Measurements from ENCODE around the gene BCAR3.

DNA sequence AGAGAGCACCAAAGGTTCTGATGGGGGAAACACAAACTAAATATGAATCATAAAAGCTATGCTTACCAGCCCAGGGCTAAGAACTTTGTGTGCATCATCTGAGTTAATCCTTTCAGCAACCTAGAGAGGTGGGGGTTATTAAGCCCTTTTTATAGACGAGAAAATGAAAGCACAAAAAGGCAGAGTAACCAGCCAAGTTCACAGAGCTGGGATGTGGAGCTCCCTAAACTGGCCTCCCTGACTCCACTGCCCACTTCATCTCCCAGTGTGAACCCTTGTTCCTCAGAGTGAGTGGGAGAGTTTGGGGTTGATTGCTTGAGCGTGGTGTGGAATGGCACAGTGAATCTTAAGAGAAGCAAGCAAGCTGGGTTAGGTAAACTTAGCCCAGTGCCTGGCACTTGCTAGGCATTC lies 10.8 kb upstream of the BCAR3 start:
- TF ChIP-seq EZH2 (IDR thresholded peaks at IDR 0.05; ENCODE audit: borderline replicate concordance, low read depth, low read length, severe bottlenecking), result no peak
- TF ChIP-seq, protein P1, sequence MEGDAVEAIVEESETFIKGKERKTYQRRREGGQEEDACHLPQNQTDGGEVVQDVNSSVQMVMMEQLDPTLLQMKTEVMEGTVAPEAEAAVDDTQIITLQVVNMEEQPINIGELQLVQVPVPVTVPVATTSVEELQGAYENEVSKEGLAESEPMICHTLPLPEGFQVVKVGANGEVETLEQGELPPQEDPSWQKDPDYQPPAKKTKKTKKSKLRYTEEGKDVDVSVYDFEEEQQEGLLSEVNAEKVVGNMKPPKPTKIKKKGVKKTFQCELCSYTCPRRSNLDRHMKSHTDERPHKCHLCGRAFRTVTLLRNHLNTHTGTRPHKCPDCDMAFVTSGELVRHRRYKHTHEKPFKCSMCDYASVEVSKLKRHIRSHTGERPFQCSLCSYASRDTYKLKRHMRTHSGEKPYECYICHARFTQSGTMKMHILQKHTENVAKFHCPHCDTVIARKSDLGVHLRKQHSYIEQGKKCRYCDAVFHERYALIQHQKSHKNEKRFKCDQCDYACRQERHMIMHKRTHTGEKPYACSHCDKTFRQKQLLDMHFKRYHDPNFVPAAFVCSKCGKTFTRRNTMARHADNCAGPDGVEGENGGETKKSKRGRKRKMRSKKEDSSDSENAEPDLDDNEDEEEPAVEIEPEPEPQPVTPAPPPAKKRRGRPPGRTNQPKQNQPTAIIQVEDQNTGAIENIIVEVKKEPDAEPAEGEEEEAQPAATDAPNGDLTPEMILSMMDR (IDR thresholded peaks at IDR 0.05; ENCODE audit: borderline replicate concordance, extremely low read depth, low read length, poor library complexity, severe bottlenecking), result no peak
